ENCODE results near the gene GALNT9. TPM values are rescaled to one million over a fixed set of nuclear protein-coding genes. Genes with fewer than 3 reads are reported as not detected.

The GALNT9 gene
- total RNA-seq, 1 experiment from 2014 or later = 2.6 TPM

GRCh38 chr12:132166801-132167591 is 162.4 kb downstream of the GALNT9 start:
- Histone ChIP-seq H3K4me3 (replicated peaks in 1 of 2; ENCODE audit: low read depth in 1 of 2, low read length in 2 of 2) (no peak overlapping the region), H3K79me2 (ENCODE audit: insufficient read depth, low read length) (no peaks in the 10 kb centered on the region), H3K9ac (ENCODE audit: low read length) (no peak overlapping the region), H4K20me1 (ENCODE audit: insufficient read depth) (no peaks in the 10 kb centered on the region), H3K9me3 (ENCODE audit: control insufficient read depth in 1 of 2, insufficient read depth in 1 of 2, low read depth in 1 of 2, low read length in 2 of 2) (no peaks in the 10 kb centered on the region), H3K4me2 (ENCODE audit: low read length) (no peak overlapping the region), H2AFZ (ENCODE audit: low read depth, low read length, poor library complexity, severe bottlenecking) (no peak overlapping the region), H3K4me1 (ENCODE audit: control insufficient read depth in 1 of 2, insufficient read depth in 2 of 2, low read length in 2 of 2) (peaks cover 0 to 6% of the 10 kb centered on the region in 2 experiments; a peak in 1 of 4 replicates), H3K9me2 (ENCODE audit: insufficient read depth) (no peaks in the 10 kb centered on the region), H3K27ac (ENCODE audit: low read depth, low read length) (no peak overlapping the region), H3K36me3 (ENCODE audit: control insufficient read depth in 1 of 2, insufficient read depth in 2 of 2, low read length in 2 of 2) (no peaks in the 10 kb centered on the region), H3K27me3 (ENCODE audit: insufficient read depth, low read length) (no peaks in the 10 kb centered on the region)
- DNase-seq (ENCODE audit: low read depth, low spot score) (no peak), ATAC-seq (no peak)
- CTCF ChIA-PET = no interaction called here
- BruUV-seq (replicated peaks) = no TSS peak
- TF ChIP-seq EZH2phosphoT487 (IDR thresholded peaks at IDR 0.05; ENCODE audit: borderline replicate concordance) = no peak
- TF ChIP-seq FOSL1 (IDR thresholded peaks at IDR 0.05; ENCODE audit: low read depth) = no peak
- TF ChIP-seq ELF1 (IDR thresholded peaks at IDR 0.05; ENCODE audit: borderline replicate concordance, low read depth) = no peak
- TF ChIP-seq REST (IDR thresholded peaks at IDR 0.05; ENCODE audit: low read depth) = no peak
- no peak for TF ChIP-seq SP1 (IDR thresholded peaks at IDR 0.05; ENCODE audit: low read depth)
- no peak for TF ChIP-seq POLR2AphosphoS5 (IDR thresholded peaks at IDR 0.05; ENCODE audit: low read depth, low read length)
- TF ChIP-seq TCF7L2 (IDR thresholded peaks at IDR 0.05; ENCODE audit: borderline replicate concordance, extremely low read depth, insufficient read depth, insufficient read length) = no peak
- no peak for TF ChIP-seq ATF3 (IDR thresholded peaks at IDR 0.05)
- RAD21 ChIA-PET (ENCODE audit: low non-redundant PET in 1 of 2, low total read pairs in 2 of 2, uncharacterized antibody in 2 of 2, unreplicated experiment in 2 of 2) = no interaction called here
- POLR2A ChIA-PET = no interaction called here
- intact Hi-C loops (cut with micrococcal nuclease) = no loop called here

Measured in HCT116 (cell line).